DND-41 (cell line): ENCODE results near the gene MBOAT1.

ENCODE experiments used
- ATAC-seq: fragments of 200-7000 bp; cut with Tn5 transposase; 3 replicates; pipeline ENCODE4 v1.9.1; 2021; ENCODE audit warnings: low read depth; ENCODE audit not compliant: insufficient read depth
- DNase-seq: peaks from one replicate; pipeline ENCODE4 v3.0.0-alpha.2; 2020
- H2AFZ ChIP-seq: 2 replicates; pipeline ENCODE4 v1.6.0; 2012; ENCODE audit warnings: low read depth, low read length
- H3K27ac ChIP-seq: 2 replicates; pipeline ENCODE4 v1.5.1; 2012; ENCODE audit warnings: low read length, inconsistent platforms
- H3K27me3 ChIP-seq: fragments of 200-600 bp; sonication (generic); 2 replicates; pipeline ENCODE4 v1.6.0; 2012; ENCODE audit warnings: low read length, mild to moderate bottlenecking, inconsistent platforms; ENCODE audit not compliant: insufficient read depth, poor library complexity
- H3K36me3 ChIP-seq: 2 replicates; pipeline ENCODE4 v1.5.1; 2012; ENCODE audit warnings: low read length, inconsistent platforms; ENCODE audit not compliant: insufficient read depth
- H3K4me1 ChIP-seq: 2 replicates; pipeline ENCODE4 v1.5.1; 2012; ENCODE audit warnings: mild to moderate bottlenecking, low read length; ENCODE audit not compliant: insufficient read depth
- H3K4me2 ChIP-seq: 2 replicates; pipeline ENCODE4 v1.6.0; 2012; ENCODE audit warnings: mild to moderate bottlenecking, moderate library complexity, low read length, inconsistent platforms; ENCODE audit not compliant: insufficient read depth
- H3K4me3 ChIP-seq, 2 experiments: fragments of 200-600 bp in 1 of 2; shearing (Covaris generic) in 1 of 2; 2 replicates each; pipeline ENCODE4 v1.5.1; 2012 to 2016; ENCODE audit warnings: inconsistent platforms in 2 of 2, low read length in 2 of 2, mild to moderate bottlenecking in 2 of 2, low read depth in 1 of 2, moderate library complexity in 1 of 2
- H3K79me2 ChIP-seq: 2 replicates; pipeline ENCODE4 v1.6.0; 2012; ENCODE audit warnings: low read length, inconsistent platforms; ENCODE audit not compliant: insufficient read depth
- H3K9ac ChIP-seq: 2 replicates; pipeline ENCODE4 v1.6.0; 2012; ENCODE audit warnings: low read depth, mild to moderate bottlenecking, inconsistent platforms, low read length, moderate library complexity
- H3K9me3 ChIP-seq: 2 replicates; pipeline ENCODE4 v1.5.1; 2012; ENCODE audit warnings: low read length, moderate library complexity, mild to moderate bottlenecking, inconsistent platforms; ENCODE audit not compliant: insufficient read depth, severe bottlenecking
- H4K20me1 ChIP-seq: 2 replicates; pipeline ENCODE4 v1.6.0; 2012; ENCODE audit warnings: low read length; ENCODE audit not compliant: insufficient read depth
- CTCF ChIP-seq: IDR thresholded peaks from 2 replicates; pipeline ENCODE4 v1.5.1; 2012; ENCODE audit warnings: borderline replicate concordance, low read length, moderate library complexity, mild to moderate bottlenecking; ENCODE audit not compliant: poor library complexity, severe bottlenecking; ENCODE audit errors: extremely low read depth
- EZH2 ChIP-seq: IDR thresholded peaks from 3 replicates; pipeline ENCODE4 v1.6.1; 2012; ENCODE audit warnings: borderline replicate concordance, low read depth, mild to moderate bottlenecking, moderate library complexity, low read length, inconsistent platforms; ENCODE audit not compliant: severe bottlenecking

The MBOAT1 gene

GRCh38 chr6:20162515-20162914 is 49.8 kb downstream of the MBOAT1 start:
- Histone ChIP-seq H2AFZ (no peak overlapping the region), H3K9ac (no peak overlapping the region), H3K4me3 (no peak overlapping the region), H3K4me2 (no peak overlapping the region), H3K36me3 (peaks cover 8% of the 10 kb centered on the region; the same call in 1 of the 2 replicates), H3K4me1 (no peaks in the 10 kb centered on the region), H3K9me3 (no peaks in the 10 kb centered on the region), H3K27me3 (no peaks in the 10 kb centered on the region), H3K79me2 (peaks cover 49% of the 10 kb centered on the region), H3K27ac (no peak overlapping the region), H4K20me1 (peaks cover 7% of the 10 kb centered on the region; the same call in 1 of the 2 replicates)
- DNase-seq: no peak
- no peak for TF ChIP-seq CTCF
- TF ChIP-seq EZH2: no peak
- no peak for ATAC-seq

GRCh38 chr6:20160541-20161283 is 51.6 kb downstream of the MBOAT1 start:
- Histone ChIP-seq H3K27ac (no peak overlapping the region), H3K79me2 (peaks cover 55% of the 10 kb centered on the region), H3K9me3 (no peaks in the 10 kb centered on the region), H4K20me1 (peaks cover 7% of the 10 kb centered on the region; the same call in 1 of the 2 replicates), H3K36me3 (no peaks in the 10 kb centered on the region), H3K27me3 (no peaks in the 10 kb centered on the region), H3K4me2 (no peak overlapping the region), H2AFZ (no peak overlapping the region), H3K4me1 (no peaks in the 10 kb centered on the region), H3K4me3 (no peak overlapping the region), H3K9ac (no peak overlapping the region)
- ATAC-seq (no peak), DNase-seq (no peak)
- TF ChIP-seq EZH2: no peak
- no peak for TF ChIP-seq CTCF

- Histone ChIP-seq H3K27me3 (no peaks in the 10 kb centered on the region), H3K9ac (no peak overlapping the region), H3K4me1 (no peaks in the 10 kb centered on the region), H2AFZ (no peak overlapping the region), H3K79me2 (peaks cover 59% of the 10 kb centered on the region), H3K4me3 (no peak overlapping the region), H3K9me3 (no peaks in the 10 kb centered on the region), H4K20me1 (peaks cover 11% of the 10 kb centered on the region; the same call in 1 of the 2 replicates), H3K36me3 (0 out of 2 replicates have a peak, but pooled peaks cover 1% of the 10 kb centered on the region), H3K27ac (no peak overlapping the region), H3K4me2 (no peak overlapping the region)
- ATAC-seq (no peak), DNase-seq (no peak)
- no peak for TF ChIP-seq EZH2
- TF ChIP-seq CTCF: no peak
Measured at GRCh38 chr6:20159781-20160540, 52.3 kb downstream of the MBOAT1 start.
